Mesendoderm (in vitro differentiated cells): ENCODE data around the gene GRIK4.

Experiments used
- DNase-seq: peaks from one replicate; pipeline ENCODE4 v3.0.0; 2013
- H2AK5ac ChIP-seq: 2 replicates; pipeline ENCODE4 v1.6.1; 2013; ENCODE audit warnings: low read length, inconsistent platforms
- H2BK120ac ChIP-seq: 2 replicates; pipeline ENCODE4 v1.6.1; 2013; ENCODE audit warnings: low read depth, mild to moderate bottlenecking, low read length, moderate library complexity, mixed read lengths
- H2BK15ac ChIP-seq: replicated peaks from 2 replicates; pipeline ENCODE4 v1.6.1; 2013; ENCODE audit warnings: low read depth, mild to moderate bottlenecking, moderate library complexity
- H2BK5ac ChIP-seq: 2 replicates; pipeline ENCODE4 v1.6.1; 2013; ENCODE audit warnings: low read length, inconsistent platforms
- H3K18ac ChIP-seq: 2 replicates; pipeline ENCODE4 v1.6.1; 2013; ENCODE audit warnings: mild to moderate bottlenecking, low read length, mixed read lengths
- H3K23ac ChIP-seq: one replicate; pipeline ENCODE4 v1.6.1; 2013; ENCODE audit warnings: low read length
- H3K27ac ChIP-seq: 2 replicates; pipeline ENCODE4 v1.5.1; 2013; ENCODE audit warnings: low read depth, mild to moderate bottlenecking, inconsistent platforms, low read length, moderate library complexity
- H3K27me3 ChIP-seq: 2 replicates; pipeline ENCODE4 v1.6.1; 2013; ENCODE audit warnings: low read length, control low read depth, mild to moderate bottlenecking, inconsistent platforms; ENCODE audit not compliant: insufficient read depth, poor library complexity
- H3K36me3 ChIP-seq: 2 replicates; pipeline ENCODE4 v1.6.1; 2013; ENCODE audit warnings: low read length, inconsistent platforms; ENCODE audit not compliant: control insufficient read depth, insufficient read depth
- H3K4ac ChIP-seq: one replicate; pipeline ENCODE4 v1.6.1; 2013; ENCODE audit warnings: low read depth, mild to moderate bottlenecking, low read length, moderate library complexity
- H3K4me1 ChIP-seq: 2 replicates; pipeline ENCODE4 v1.6.1; 2013; ENCODE audit warnings: low read depth, low read length, inconsistent platforms; ENCODE audit not compliant: control insufficient read depth
- H3K4me2 ChIP-seq: 2 replicates; pipeline ENCODE4 v1.6.1; 2013; ENCODE audit warnings: low read length
- H3K4me3 ChIP-seq: 2 replicates; pipeline ENCODE4 v1.5.1; 2013; ENCODE audit warnings: mild to moderate bottlenecking, low read length
- H3K56ac ChIP-seq: one replicate; pipeline ENCODE4 v1.6.1; 2013; ENCODE audit warnings: low read length
- H3K79me1 ChIP-seq: 2 replicates; pipeline ENCODE4 v1.6.1; 2013; ENCODE audit warnings: low read length, inconsistent platforms
- H3K79me2 ChIP-seq: 2 replicates; pipeline ENCODE4 v1.6.1; 2013; ENCODE audit warnings: mild to moderate bottlenecking, low read length; ENCODE audit not compliant: control insufficient read depth, insufficient read depth
- H3K9ac ChIP-seq: 2 replicates; pipeline ENCODE4 v1.6.1; 2013; ENCODE audit warnings: low read length, inconsistent platforms
- H4K5ac ChIP-seq: one replicate; pipeline ENCODE4 v1.6.1; 2013; ENCODE audit warnings: low read length
- H4K8ac ChIP-seq: one replicate; pipeline ENCODE4 v1.6.1; 2013; ENCODE audit warnings: low read depth, mild to moderate bottlenecking, control low read depth, low read length, moderate library complexity
- WGBS: extraction: QIAGEN DNeasy Blood & Tissue Kit; methylation state at CpG from one replicate; pipeline ENCODE4 v1.1.7; 2013; ENCODE audit warnings: low lambda C conversion rate, missing lambda C conversion rate; ENCODE audit not compliant: insufficient coverage; ENCODE audit errors: extremely low coverage; 5-methylcytosine and 5-hydroxymethylcytosine counted together

The GRIK4 gene

DNA sequence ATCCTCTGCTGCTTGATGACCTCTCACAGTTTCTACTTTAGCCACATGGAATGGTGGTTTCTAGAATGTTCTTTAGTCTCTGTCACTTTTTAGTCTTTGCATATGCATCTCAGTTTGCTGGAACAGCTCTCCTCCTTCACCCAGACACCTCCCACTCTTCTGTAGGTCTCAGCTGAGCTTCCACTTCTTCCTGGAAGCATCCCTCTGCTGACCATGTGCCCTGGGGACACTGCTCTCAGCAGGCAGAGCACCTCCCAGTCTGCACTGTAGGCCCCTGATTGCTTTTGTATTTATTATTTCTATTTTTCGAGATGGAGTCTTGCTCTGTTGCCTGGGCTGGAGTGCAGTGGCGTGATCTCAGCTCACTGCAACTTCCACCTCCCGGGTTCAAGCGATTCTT lies 84.0 kb downstream of the GRIK4 start:
- H2BK120ac ChIP-seq = no peak overlapping the region
- H4K5ac ChIP-seq = no peak overlapping the region
- no peak overlapping the region for H3K4me2 ChIP-seq
- H3K23ac ChIP-seq = no peak overlapping the region
- H3K79me2 ChIP-seq = no peaks in the 10 kb centered on the region
- no peak overlapping the region for H3K9ac ChIP-seq
- no peak overlapping the region for H2AK5ac ChIP-seq
- H2BK15ac ChIP-seq = no peak overlapping the region
- WGBS = no CpG with 5 or more reads among the region's 4 CpGs
- H3K56ac ChIP-seq = no peak overlapping the region
- H3K18ac ChIP-seq = no peak overlapping the region
- no peaks in the 10 kb centered on the region for H3K4me1 ChIP-seq
- no peak overlapping the region for H4K8ac ChIP-seq
- H3K27me3 ChIP-seq = no peaks in the 10 kb centered on the region
- no peaks in the 10 kb centered on the region for H3K36me3 ChIP-seq
- H3K4me3 ChIP-seq = no peak overlapping the region
- H3K27ac ChIP-seq = no peak overlapping the region
- H3K4ac ChIP-seq = no peak overlapping the region
- no peak overlapping the region for H2BK5ac ChIP-seq
- no peaks in the 10 kb centered on the region for H3K79me1 ChIP-seq
- no peak for DNase-seq

- no peaks in the 10 kb centered on the region for H3K4me1 ChIP-seq
- H3K9ac ChIP-seq = no peak overlapping the region
- no peak overlapping the region for H3K18ac ChIP-seq
- H3K36me3 ChIP-seq = no peaks in the 10 kb centered on the region
- H3K79me1 ChIP-seq = no peaks in the 10 kb centered on the region
- H4K8ac ChIP-seq = no peak overlapping the region
- H2BK15ac ChIP-seq = no peak overlapping the region
- no peak overlapping the region for H4K5ac ChIP-seq
- no peaks in the 10 kb centered on the region for H3K27me3 ChIP-seq
- H3K79me2 ChIP-seq = no peaks in the 10 kb centered on the region
- no peak for DNase-seq
- no peak overlapping the region for H3K4ac ChIP-seq
- H2BK120ac ChIP-seq = no peak overlapping the region
- H3K23ac ChIP-seq = no peak overlapping the region
- no CpG with 5 or more reads among the region's 26 CpGs for WGBS
- no peak overlapping the region for H2AK5ac ChIP-seq
- H3K4me3 ChIP-seq = no peak overlapping the region
- no peak overlapping the region for H3K27ac ChIP-seq
- no peak overlapping the region for H2BK5ac ChIP-seq
- no peak overlapping the region for H3K4me2 ChIP-seq
- no peak overlapping the region for H3K56ac ChIP-seq
These were observed 86.0 kb downstream of the GRIK4 start for GRCh38 chr11:120597250-120598215.

GRCh38 chr11:120598517-120599257 lies 87.1 kb downstream of the GRIK4 start:
- H3K4ac ChIP-seq = no peak overlapping the region
- H3K27ac ChIP-seq = no peak overlapping the region
- no peaks in the 10 kb centered on the region for H3K79me1 ChIP-seq
- no peak overlapping the region for H3K18ac ChIP-seq
- no CpG with 5 or more reads among the region's 8 CpGs for WGBS
- H3K79me2 ChIP-seq = no peaks in the 10 kb centered on the region
- H2BK120ac ChIP-seq = no peak overlapping the region
- no peak overlapping the region for H2BK5ac ChIP-seq
- H3K4me1 ChIP-seq = no peaks in the 10 kb centered on the region
- DNase-seq = no peak
- no peaks in the 10 kb centered on the region for H3K27me3 ChIP-seq
- no peak overlapping the region for H2BK15ac ChIP-seq
- no peak overlapping the region for H4K8ac ChIP-seq
- H3K56ac ChIP-seq = no peak overlapping the region
- no peaks in the 10 kb centered on the region for H3K36me3 ChIP-seq
- no peak overlapping the region for H3K4me2 ChIP-seq
- no peak overlapping the region for H3K9ac ChIP-seq
- H4K5ac ChIP-seq = no peak overlapping the region
- H3K4me3 ChIP-seq = no peak overlapping the region
- H3K23ac ChIP-seq = no peak overlapping the region
- no peak overlapping the region for H2AK5ac ChIP-seq

DNA sequence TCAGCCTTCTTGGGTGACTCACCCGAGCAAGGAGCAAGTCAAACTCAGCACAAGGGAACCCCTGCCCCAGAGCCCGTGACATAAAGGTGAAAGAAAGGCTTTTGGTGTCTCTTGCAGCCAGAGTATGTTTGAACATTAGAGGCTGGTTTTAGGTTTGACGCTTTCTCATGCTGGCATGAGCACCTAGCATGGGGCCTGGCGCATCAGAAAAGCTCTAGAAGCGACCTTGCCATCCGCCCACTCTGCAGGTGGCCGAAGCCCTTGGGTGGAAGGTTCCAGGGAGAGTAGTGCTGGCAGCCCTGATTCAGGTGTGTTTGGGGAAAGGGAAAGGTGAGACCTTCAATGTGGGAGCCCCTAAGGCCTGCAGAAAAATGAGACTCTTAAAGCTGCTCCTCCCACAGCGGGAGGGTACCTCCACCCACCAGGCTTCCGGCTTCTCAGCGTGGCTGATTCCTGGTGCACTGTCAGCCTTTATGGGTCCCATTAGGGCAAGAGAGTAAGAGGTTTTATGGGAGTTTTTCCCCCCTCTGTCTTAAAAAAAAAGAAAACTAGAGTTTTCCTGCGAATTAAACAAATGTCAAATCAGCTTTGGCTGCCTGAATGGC lies 88.4 kb downstream of the GRIK4 start:
- H3K27me3 ChIP-seq = no peaks in the 10 kb centered on the region
- no peaks in the 10 kb centered on the region for H3K79me2 ChIP-seq
- no peak overlapping the region for H3K56ac ChIP-seq
- no peak for DNase-seq
- no peak overlapping the region for H3K4ac ChIP-seq
- H3K27ac ChIP-seq = no peak overlapping the region
- no CpG with 5 or more reads among the region's 11 CpGs for WGBS
- H3K36me3 ChIP-seq = no peaks in the 10 kb centered on the region
- no peak overlapping the region for H4K5ac ChIP-seq
- H2BK120ac ChIP-seq = no peak overlapping the region
- H3K4me2 ChIP-seq = no peak overlapping the region
- H3K4me3 ChIP-seq = no peak overlapping the region
- no peak overlapping the region for H4K8ac ChIP-seq
- H3K23ac ChIP-seq = no peak overlapping the region
- H2BK15ac ChIP-seq = no peak overlapping the region
- H2BK5ac ChIP-seq = no peak overlapping the region
- H3K4me1 ChIP-seq = no peaks in the 10 kb centered on the region
- H2AK5ac ChIP-seq = no peak overlapping the region
- no peak overlapping the region for H3K18ac ChIP-seq
- H3K9ac ChIP-seq = no peak overlapping the region
- H3K79me1 ChIP-seq = no peaks in the 10 kb centered on the region

GRCh38 chr11:120601536-120601935 lies 90.0 kb downstream of the GRIK4 start:
- DNase-seq = no peak
- Histone ChIP-seq H3K79me2 (no peaks in the 10 kb centered on the region), H4K8ac (no peak overlapping the region), H3K27ac (no peak overlapping the region), H3K4me3 (no peak overlapping the region), H3K4me2 (no peak overlapping the region), H2BK15ac (no peak overlapping the region), H3K27me3 (no peaks in the 10 kb centered on the region), H2BK5ac (no peak overlapping the region), H4K5ac (no peak overlapping the region), H3K18ac (no peak overlapping the region), H3K36me3 (no peaks in the 10 kb centered on the region), H2AK5ac (no peak overlapping the region), H3K79me1 (no peaks in the 10 kb centered on the region), H3K4me1 (no peaks in the 10 kb centered on the region), H3K4ac (no peak overlapping the region), H2BK120ac (no peak overlapping the region), H3K56ac (no peak overlapping the region), H3K23ac (no peak overlapping the region), H3K9ac (no peak overlapping the region)
- no CpG with 5 or more reads among the region's 4 CpGs for WGBS
